ENCODE measurements around the gene ATRIP.

The ATRIP gene

DNA sequence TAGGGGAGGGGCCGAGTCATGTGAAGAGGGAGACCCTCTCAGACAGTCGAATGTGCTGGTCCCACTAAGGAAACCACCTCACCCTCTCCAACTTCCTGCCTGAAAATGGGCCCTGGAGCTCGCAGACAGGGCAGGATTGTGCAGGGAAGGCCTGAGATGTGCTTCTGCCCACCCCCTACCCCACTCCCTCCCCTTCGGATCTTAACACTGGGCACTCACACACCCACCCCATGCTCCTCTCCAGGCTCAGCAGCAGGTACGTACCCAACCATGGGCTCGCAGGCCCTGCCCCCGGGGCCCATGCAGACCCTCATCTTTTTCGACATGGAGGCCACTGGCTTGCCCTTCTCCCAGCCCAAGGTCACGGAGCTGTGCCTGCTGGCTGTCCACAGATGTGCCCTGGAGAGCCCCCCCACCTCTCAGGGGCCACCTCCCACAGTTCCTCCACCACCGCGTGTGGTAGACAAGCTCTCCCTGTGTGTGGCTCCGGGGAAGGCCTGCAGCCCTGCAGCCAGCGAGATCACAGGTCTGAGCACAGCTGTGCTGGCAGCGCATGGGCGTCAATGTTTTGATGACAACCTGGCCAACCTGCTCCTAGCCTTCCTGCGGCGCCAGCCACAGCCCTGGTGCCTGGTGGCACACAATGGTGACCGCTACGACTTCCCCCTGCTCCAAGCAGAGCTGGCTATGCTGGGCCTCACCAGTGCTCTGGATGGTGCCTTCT, 20.0 kb downstream of the ATRIP start:
- POLR2A ChIA-PET: interaction anchor here (0.6 kb wide), 2 partner anchors 218 to 1235 kb away, joined by 3 read pairs; no protein-coding TSS in a partner anchor
- TF ChIP-seq, protein P1, sequence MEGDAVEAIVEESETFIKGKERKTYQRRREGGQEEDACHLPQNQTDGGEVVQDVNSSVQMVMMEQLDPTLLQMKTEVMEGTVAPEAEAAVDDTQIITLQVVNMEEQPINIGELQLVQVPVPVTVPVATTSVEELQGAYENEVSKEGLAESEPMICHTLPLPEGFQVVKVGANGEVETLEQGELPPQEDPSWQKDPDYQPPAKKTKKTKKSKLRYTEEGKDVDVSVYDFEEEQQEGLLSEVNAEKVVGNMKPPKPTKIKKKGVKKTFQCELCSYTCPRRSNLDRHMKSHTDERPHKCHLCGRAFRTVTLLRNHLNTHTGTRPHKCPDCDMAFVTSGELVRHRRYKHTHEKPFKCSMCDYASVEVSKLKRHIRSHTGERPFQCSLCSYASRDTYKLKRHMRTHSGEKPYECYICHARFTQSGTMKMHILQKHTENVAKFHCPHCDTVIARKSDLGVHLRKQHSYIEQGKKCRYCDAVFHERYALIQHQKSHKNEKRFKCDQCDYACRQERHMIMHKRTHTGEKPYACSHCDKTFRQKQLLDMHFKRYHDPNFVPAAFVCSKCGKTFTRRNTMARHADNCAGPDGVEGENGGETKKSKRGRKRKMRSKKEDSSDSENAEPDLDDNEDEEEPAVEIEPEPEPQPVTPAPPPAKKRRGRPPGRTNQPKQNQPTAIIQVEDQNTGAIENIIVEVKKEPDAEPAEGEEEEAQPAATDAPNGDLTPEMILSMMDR (IDR thresholded peaks at IDR 0.05; ENCODE audit: insufficient read depth, low read length, missing control alignments): no peak
- H3K4me3 ChIP-seq (ENCODE audit: low read depth, low read length): peak overlapping the region; percentile 57
- CTCF ChIA-PET: interaction anchor here (1.0 to 12.0 kb wide), 7 partner anchors 14 to 220 kb away, joined by 3 to 106 read pairs (median 8); no protein-coding TSS in a partner anchor
- no peak for DNase-seq (ENCODE audit: low read depth, low spot score)

- CTCF ChIA-PET: interaction anchor here (1.0 to 12.0 kb wide), 6 partner anchors 31 to 219 kb away, joined by 3 to 106 read pairs (median 7); no protein-coding TSS in a partner anchor
- TF ChIP-seq, protein P1 (IDR thresholded peaks at IDR 0.05; ENCODE audit: insufficient read depth, low read length, missing control alignments): no peak
- POLR2A ChIA-PET: interaction anchor here (0.6 kb wide), 2 partner anchors 217 to 1234 kb away, joined by 3 read pairs; no protein-coding TSS in a partner anchor
These were observed 20.5 kb downstream of the ATRIP start for GRCh38 chr3:48467110-48467454.

GRCh38 chr3:48467473-48468267, 21.1 kb downstream of the ATRIP start:
- CTCF ChIA-PET: interaction anchor here (1.0 to 12.0 kb wide), 5 partner anchors 32 to 219 kb away, joined by 3 to 106 read pairs (median 8); no protein-coding TSS in a partner anchor
- DNase-seq (ENCODE audit: low read depth, low spot score): no peak
- H3K4me3 ChIP-seq (ENCODE audit: low read depth, low read length): no peak overlapping the region
- TF ChIP-seq, protein P1 (IDR thresholded peaks at IDR 0.05; ENCODE audit: insufficient read depth, low read length, missing control alignments): no peak
- POLR2A ChIA-PET: interaction anchor here (0.6 kb wide), 2 partner anchors 217 to 1234 kb away, joined by 3 read pairs; no protein-coding TSS in a partner anchor

More at GRCh38 chr3:48467110-48467454, 20.5 kb downstream of the ATRIP start:
- H3K4me3 ChIP-seq (ENCODE audit: low read depth, low read length): peak overlapping the region; percentile 57
- DNase-seq (ENCODE audit: low read depth, low spot score): no peak

GRCh38 chr3:48468329-48468731, 21.8 kb downstream of the ATRIP start:
- no peak for DNase-seq (ENCODE audit: low read depth, low spot score)
- ChIA-PET CTCF (interaction anchor here (1.0 to 12.0 kb wide), 3 partner anchors 78 to 217 kb away, joined by 3 to 106 read pairs (median 8); no protein-coding TSS in a partner anchor), POLR2A (no interaction called here)
- TF ChIP-seq, protein P1 (IDR thresholded peaks at IDR 0.05; ENCODE audit: insufficient read depth, low read length, missing control alignments): no peak
- no peak overlapping the region for H3K4me3 ChIP-seq (ENCODE audit: low read depth, low read length)

DNA sequence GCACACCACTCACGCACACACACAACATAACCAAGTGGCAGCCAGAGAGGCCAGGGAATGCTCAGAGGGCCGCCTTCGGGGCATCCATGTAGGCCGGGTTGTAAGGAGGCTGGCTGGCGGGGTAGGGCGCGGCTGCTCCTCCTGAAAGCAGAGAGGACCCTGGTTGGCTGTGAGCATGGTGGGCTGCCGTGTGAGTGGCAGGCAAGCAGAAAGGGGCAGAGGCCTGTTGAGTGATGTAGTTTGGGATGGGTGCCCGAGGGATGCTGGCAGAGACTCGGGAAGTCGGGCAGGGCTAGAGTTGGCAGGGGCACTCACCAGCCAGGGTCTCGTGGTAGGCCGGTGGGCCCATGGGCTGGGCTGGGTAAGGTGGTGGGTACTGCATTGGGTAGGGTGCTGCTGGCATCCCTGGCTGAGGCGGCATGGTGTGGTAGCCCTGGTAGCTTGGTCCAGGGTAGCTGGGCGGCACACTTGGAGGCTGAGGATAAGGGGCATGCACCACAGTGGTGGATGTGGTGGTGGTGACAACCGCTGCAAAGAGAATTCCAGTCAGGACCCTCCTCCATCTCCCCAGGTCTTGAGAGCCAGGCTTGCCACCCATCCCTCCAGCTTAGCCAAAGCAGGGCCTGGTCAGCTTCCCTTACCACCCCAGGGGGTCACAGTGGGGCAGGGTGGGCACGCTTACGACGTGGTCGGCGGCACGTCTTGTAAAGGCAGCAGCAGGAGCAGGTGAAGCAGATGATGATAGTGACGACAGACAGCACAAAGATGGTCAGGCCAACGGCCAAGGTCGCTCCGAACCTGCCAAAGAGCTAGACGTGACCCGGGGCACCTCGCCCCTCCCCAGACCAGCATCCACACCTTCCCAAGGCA, 22.7 kb downstream of the ATRIP start:
- DNase-seq (ENCODE audit: low read depth, low spot score): no peak
- TF ChIP-seq, protein P1 (IDR thresholded peaks at IDR 0.05; ENCODE audit: insufficient read depth, low read length, missing control alignments): no peak
- POLR2A ChIA-PET: interaction anchor here (0.7 kb wide), 1 partner anchor 166 kb away, joined by 3 read pairs; no protein-coding TSS in a partner anchor
- no peak overlapping the region for H3K4me3 ChIP-seq (ENCODE audit: low read depth, low read length)
- CTCF ChIA-PET: interaction anchor here (0.8 to 12.0 kb wide), 4 partner anchors 18 to 80 kb away, joined by 3 to 106 read pairs (median 7); no protein-coding TSS in a partner anchor
